ENCODE results near the gene CTRL.

DNA sequence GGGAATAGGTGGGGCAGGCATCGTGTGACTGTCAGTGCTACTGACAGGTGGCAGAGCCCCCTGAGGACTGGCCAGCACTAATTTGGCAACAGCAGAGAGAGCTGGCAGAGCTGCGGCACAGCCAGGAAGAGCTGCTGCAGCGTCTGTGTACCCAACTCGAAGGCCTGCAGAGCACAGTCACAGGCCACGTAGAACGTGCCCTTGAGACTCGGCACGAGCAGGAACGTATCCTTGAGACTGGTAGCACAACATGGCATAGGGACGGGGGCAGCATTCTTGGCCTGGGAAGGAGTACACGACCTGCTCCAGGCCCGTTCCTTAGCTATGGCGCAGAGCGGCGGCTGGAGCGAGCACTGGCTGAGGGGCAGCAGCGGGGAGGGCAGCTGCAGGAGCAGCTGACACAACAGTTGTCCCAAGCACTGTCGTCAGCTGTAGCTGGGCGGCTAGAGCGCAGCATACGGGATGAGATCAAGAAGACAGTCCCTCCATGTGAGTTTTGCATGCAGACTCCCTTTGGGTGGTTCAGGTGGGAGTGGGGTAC is 50.0 kb downstream of the CTRL start:
- TF ChIP-seq, protein P1, sequence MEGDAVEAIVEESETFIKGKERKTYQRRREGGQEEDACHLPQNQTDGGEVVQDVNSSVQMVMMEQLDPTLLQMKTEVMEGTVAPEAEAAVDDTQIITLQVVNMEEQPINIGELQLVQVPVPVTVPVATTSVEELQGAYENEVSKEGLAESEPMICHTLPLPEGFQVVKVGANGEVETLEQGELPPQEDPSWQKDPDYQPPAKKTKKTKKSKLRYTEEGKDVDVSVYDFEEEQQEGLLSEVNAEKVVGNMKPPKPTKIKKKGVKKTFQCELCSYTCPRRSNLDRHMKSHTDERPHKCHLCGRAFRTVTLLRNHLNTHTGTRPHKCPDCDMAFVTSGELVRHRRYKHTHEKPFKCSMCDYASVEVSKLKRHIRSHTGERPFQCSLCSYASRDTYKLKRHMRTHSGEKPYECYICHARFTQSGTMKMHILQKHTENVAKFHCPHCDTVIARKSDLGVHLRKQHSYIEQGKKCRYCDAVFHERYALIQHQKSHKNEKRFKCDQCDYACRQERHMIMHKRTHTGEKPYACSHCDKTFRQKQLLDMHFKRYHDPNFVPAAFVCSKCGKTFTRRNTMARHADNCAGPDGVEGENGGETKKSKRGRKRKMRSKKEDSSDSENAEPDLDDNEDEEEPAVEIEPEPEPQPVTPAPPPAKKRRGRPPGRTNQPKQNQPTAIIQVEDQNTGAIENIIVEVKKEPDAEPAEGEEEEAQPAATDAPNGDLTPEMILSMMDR (IDR thresholded peaks at IDR 0.05; ENCODE audit: low read depth, low read length): no peak
- TF ChIP-seq MYC (IDR thresholded peaks at IDR 0.05; ENCODE audit: low read depth, low read length): no peak

Measured in NB4 (cell line).